Mucosa of descending colon (tissue), 3 donors: ENCODE results near the gene GSK3B. TPM values are rescaled to one million over a fixed set of nuclear protein-coding genes. Genes with fewer than 3 reads are reported as not detected.

ENCODE experiments used
- ATAC-seq: fragments of 200-7000 bp; cut with Tn5 transposase; one replicate; pipeline ENCODE4 v1.9.1; 2020; ENCODE audit warnings: mild to moderate bottlenecking, moderate library complexity
- DNase-seq, 3 donors: peaks; one replicate each; pipeline ENCODE4 v3.0.0-alpha.2; 2020
- H3K36me3 ChIP-seq: fragments of 200-600 bp; one replicate; pipeline ENCODE4 v1.8.0; 2021; ENCODE audit warnings: low read depth, mild to moderate bottlenecking
- H3K4me1 ChIP-seq: fragments of 200-600 bp; one replicate; pipeline ENCODE4 v1.8.0; 2021; ENCODE audit warnings: low read depth, mild to moderate bottlenecking
- H3K4me3 ChIP-seq: fragments of 200-600 bp; one replicate; pipeline ENCODE4 v1.8.0; 2021; ENCODE audit warnings: mild to moderate bottlenecking
- H3K9me3 ChIP-seq: fragments of 200-600 bp; one replicate; pipeline ENCODE4 v1.8.0; 2021; ENCODE audit warnings: mild to moderate bottlenecking
- intact Hi-C, 2 donors: fragments of 100-400 bp; cut with DNase I in 1 of 2; cut with micrococcal nuclease in 1 of 2; formaldehyde crosslinking; loops; one replicate each; pipeline versions ENCODE4 v1.11.0 to v1.11.1; 2022; cut with DNase I, micrococcal nuclease
- total RNA-seq, 3 donors: library from RNA; stranded (reverse); fragmentation: NEBNext Ultra II Directional in 2 of 3; extraction: Animal tissue kit (Norgen Biotek cat#: 25700) in 2 of 3; gene quantifications; one replicate each; pipeline versions ENCODE4 v1.2.1 to v1.2.4, GENCODE V29; 2021 to 2023
- TF ChIP-seq, protein P1 (sequence below): fragments of 200-600 bp; IDR thresholded peaks from one replicate; pipeline ENCODE4 v1.8.0; 2022; ENCODE audit warnings: antibody characterized with exemption, mild to moderate bottlenecking
- donor health status: DM: no; HTN: no; CAD: no; lungs with moderate emphysema.
- donor health status: DM: no; HTN: no; CAD: no.
- donor health status: DM: no; HTN: yes; CAD: no.

GSK3B gene
- total RNA-seq, 3 donors from 2014 or later, result 40.1 to 41.9 (median 41.0) TPM

DNA sequence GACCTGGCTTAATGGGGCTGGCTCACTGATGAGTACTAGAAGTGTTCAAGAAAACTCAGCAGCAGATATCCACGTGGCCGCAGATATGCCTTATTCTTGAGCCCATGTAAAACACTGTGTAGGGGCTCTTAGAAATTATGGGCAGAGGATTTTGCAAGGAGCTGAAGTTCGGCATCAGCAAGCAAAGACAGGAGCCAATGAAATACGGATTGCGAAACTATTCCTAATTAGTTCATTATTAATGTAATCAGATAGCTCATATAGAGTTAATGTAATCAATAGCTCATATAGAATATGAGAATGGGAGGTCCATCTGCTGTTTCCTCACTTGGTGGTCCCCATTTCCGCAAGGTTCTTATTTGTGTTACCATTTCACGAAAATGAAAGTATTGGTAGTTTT, 9.0 kb upstream of the GSK3B start:
- no peak for DNase-seq
- no peak overlapping the region for H3K4me3 ChIP-seq
- intact Hi-C loops, result no loop called here
- no peak for ATAC-seq
- no peaks in the 10 kb centered on the region for H3K36me3 ChIP-seq
- TF ChIP-seq, protein P1, sequence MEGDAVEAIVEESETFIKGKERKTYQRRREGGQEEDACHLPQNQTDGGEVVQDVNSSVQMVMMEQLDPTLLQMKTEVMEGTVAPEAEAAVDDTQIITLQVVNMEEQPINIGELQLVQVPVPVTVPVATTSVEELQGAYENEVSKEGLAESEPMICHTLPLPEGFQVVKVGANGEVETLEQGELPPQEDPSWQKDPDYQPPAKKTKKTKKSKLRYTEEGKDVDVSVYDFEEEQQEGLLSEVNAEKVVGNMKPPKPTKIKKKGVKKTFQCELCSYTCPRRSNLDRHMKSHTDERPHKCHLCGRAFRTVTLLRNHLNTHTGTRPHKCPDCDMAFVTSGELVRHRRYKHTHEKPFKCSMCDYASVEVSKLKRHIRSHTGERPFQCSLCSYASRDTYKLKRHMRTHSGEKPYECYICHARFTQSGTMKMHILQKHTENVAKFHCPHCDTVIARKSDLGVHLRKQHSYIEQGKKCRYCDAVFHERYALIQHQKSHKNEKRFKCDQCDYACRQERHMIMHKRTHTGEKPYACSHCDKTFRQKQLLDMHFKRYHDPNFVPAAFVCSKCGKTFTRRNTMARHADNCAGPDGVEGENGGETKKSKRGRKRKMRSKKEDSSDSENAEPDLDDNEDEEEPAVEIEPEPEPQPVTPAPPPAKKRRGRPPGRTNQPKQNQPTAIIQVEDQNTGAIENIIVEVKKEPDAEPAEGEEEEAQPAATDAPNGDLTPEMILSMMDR, result no peak
- peaks cover 4% of the 10 kb centered on the region for H3K4me1 ChIP-seq
- H3K9me3 ChIP-seq, result no peaks in the 10 kb centered on the region

DNA sequence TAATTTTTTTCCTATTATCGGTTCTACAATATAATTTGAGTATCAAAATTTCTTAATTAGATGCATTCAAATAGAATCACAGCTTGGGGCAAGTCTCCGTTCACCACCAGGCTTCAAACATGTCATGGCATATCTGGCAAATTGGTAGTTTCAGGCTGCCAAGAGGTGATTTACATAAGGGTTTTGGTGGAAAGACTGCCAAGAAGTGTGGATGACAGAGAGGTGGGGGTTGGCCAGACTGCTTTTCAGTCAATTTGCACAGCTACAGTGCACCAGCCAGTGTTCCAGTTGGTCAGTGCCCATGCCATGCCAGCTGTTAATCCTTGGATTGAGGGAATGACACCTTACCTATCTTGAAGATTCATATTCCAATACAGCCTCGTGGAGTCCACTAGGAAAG, 8.4 kb upstream of the GSK3B start:
- ATAC-seq, result no peak
- Histone ChIP-seq H3K9me3 (no peaks in the 10 kb centered on the region), H3K4me3 (no peak overlapping the region), H3K4me1 (peaks cover 4% of the 10 kb centered on the region), H3K36me3 (no peaks in the 10 kb centered on the region)
- TF ChIP-seq, protein P1, result no peak
- intact Hi-C loops, result no loop called here
- no peak for DNase-seq

DNA sequence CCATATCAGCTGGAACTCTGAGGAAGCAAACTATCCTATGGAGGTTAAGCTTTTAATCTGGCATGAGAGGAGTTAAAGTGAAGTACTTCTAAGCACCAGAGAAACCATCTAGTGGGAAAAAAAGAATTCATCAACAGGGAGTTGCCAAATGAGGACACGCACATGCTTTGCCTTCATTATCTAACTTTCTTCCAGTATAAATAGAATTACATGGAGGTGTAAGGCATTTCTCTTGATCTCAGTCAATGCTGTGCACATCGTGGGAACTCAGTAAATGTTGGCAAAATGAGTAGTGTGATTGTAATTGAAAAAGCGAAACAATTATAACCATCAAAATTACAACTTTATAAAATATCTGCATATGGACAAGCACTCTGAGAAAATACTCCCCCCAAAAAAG, 8.0 kb upstream of the GSK3B start:
- intact Hi-C loops, result no loop called here
- Histone ChIP-seq H3K9me3 (no peaks in the 10 kb centered on the region), H3K4me1 (peaks cover 4% of the 10 kb centered on the region), H3K4me3 (no peak overlapping the region), H3K36me3 (no peaks in the 10 kb centered on the region)
- ATAC-seq (no peak), DNase-seq (no peak)
- TF ChIP-seq, protein P1, result no peak

DNA sequence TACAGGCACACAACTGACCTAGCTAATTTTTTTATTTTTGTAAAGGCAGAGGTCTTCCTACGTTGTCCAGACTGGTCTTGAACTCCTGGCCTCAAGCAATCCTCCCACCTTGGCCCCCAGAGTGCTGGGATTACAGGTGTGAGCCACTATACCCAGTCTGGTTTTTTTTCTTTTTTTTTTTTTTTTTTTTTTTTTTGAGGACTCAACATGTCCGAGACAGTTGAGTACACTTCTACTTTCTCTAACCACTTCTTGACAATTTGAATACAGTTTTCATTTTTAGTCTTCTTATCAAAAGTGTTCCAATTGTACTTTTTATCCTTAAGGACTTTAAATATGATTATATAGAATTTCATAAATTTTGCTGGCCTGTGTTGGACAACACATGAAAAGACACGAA, 7.4 kb upstream of the GSK3B start:
- Histone ChIP-seq H3K36me3 (no peaks in the 10 kb centered on the region), H3K4me3 (no peak overlapping the region), H3K9me3 (no peaks in the 10 kb centered on the region), H3K4me1 (peaks cover 7% of the 10 kb centered on the region)
- no peak for ATAC-seq
- no peak for DNase-seq
- intact Hi-C loops, result no loop called here
- TF ChIP-seq, protein P1, result no peak

DNA sequence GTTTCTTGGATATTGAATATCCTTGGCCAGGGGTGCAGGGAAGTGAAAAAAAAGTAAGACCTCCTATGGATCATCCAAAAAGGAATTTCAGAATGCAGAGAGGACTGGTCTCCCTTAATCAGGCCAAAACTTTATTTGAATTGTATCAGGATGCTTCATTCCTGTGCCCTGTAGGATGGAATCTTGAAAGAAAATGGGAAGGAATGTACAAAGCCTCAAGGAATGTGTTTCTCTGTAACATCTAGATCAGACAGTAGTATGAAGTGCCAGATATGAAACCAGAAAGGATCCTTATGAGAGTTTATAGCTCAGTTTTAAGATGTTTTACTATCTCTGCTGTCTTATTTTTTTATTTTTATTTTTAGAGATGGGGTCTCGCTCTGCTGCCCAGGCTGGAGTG, 6.5 kb upstream of the GSK3B start:
- Histone ChIP-seq H3K36me3 (no peaks in the 10 kb centered on the region), H3K4me1 (peaks cover 15% of the 10 kb centered on the region), H3K4me3 (no peak overlapping the region), H3K9me3 (no peaks in the 10 kb centered on the region)
- DNase-seq (no peak), ATAC-seq (no peak)
- intact Hi-C loops, result no loop called here
- TF ChIP-seq, protein P1, result no peak

DNA sequence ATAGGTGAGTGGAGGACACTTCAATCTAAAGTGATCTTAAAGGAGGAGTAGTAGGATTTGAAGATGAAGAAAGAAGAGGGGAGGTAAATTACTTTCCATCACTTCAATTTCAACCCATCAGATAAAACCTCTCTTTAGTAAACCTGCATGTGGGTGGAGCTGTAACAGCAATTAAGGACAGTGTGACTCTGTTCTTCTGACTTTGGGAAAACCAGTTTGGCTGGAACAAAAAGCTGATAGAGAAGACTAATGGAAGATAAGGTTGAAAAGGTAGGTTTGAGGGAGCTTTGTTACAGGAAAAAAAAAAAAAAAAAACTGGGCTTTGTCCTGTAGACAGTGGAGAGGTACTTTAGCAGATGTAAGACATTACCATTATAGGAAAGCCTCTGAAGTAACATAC, 4.5 kb upstream of the GSK3B start:
- DNase-seq (no peak), ATAC-seq (no peak)
- intact Hi-C loops, result no loop called here
- H3K4me3 ChIP-seq, result no peak overlapping the region
- TF ChIP-seq, protein P1, result no peak
- H3K36me3 ChIP-seq, result peaks cover 9% of the 10 kb centered on the region
- H3K4me1 ChIP-seq, result peaks cover 15% of the 10 kb centered on the region
- no peaks in the 10 kb centered on the region for H3K9me3 ChIP-seq
